IMR-90 (cell line): ENCODE results near the gene SPTSSA. TPM values are rescaled to one million over a fixed set of nuclear protein-coding genes. Genes with fewer than 3 reads are reported as not detected.

Experiments
- ATAC-seq: fragments of 200-7000 bp; cut with Tn5 transposase; 2 replicates; pipeline ENCODE4 v1.9.1; 2020; ENCODE audit warnings: low read depth, mild to moderate bottlenecking, moderate library complexity
- BruUV-seq: library from RNA; stranded (reverse); fragments of 400-500 nt; replicated peaks from 2 replicates; lab custom pipeline; 2021; lab: Mats Ljungman, UMichigan
- CTCF ChIA-PET: fragments of 300-600 bp; formaldehyde crosslinking; extraction: SDS; loops from one replicate; lab custom pipeline; 2021; ENCODE audit warnings: antibody characterized with exemption; lab: Yijun Ruan, JAX
- POLR2A ChIA-PET: fragments of 300-600 bp; sonication (Branson Sonifier 250); formaldehyde crosslinking; loops from one replicate; lab custom pipeline; 2022; ENCODE audit warnings: antibody characterized with exemption; ENCODE audit not compliant: unreplicated experiment; lab: Charles Lee
- DNase-seq: peaks from one replicate; pipeline ENCODE4 v3.0.0; 2013
- H2AFZ ChIP-seq: replicated peaks from 2 replicates; pipeline ENCODE3; 2013; ENCODE audit warnings: low read length, mild to moderate bottlenecking; ENCODE audit not compliant: poor library complexity
- H2AK5ac ChIP-seq: 2 replicates; pipeline ENCODE4 v1.6.1; 2013; ENCODE audit warnings: low read depth, low read length, inconsistent platforms
- H2AK9ac ChIP-seq: replicated peaks from 2 replicates; pipeline ENCODE3; 2013; ENCODE audit warnings: mild to moderate bottlenecking, low read depth, low read length, moderate library complexity; ENCODE audit not compliant: poor library complexity
- H2BK120ac ChIP-seq: 2 replicates; pipeline ENCODE4 v1.6.1; 2013; ENCODE audit warnings: low read depth, low read length, inconsistent platforms
- H2BK15ac ChIP-seq: 3 replicates; pipeline ENCODE4 v1.6.1; 2013; ENCODE audit warnings: low read depth, low read length, inconsistent platforms
- H2BK20ac ChIP-seq: 2 replicates; pipeline ENCODE4 v1.6.1; 2013; ENCODE audit warnings: low read depth, mild to moderate bottlenecking, inconsistent platforms, low read length, moderate library complexity
- H2BK5ac ChIP-seq: 2 replicates; pipeline ENCODE4 v1.6.1; 2013; ENCODE audit warnings: mild to moderate bottlenecking, low read depth, low read length, inconsistent platforms; ENCODE audit not compliant: poor library complexity, severe bottlenecking
- H3K14ac ChIP-seq: replicated peaks from 2 replicates; pipeline ENCODE4 v1.6.1; 2013; ENCODE audit warnings: low read depth, low read length, inconsistent platforms
- H3K18ac ChIP-seq: 2 replicates; pipeline ENCODE4 v1.6.1; 2013; ENCODE audit warnings: low read depth, low read length, control low read depth
- H3K23ac ChIP-seq: 2 replicates; pipeline ENCODE4 v1.6.1; 2013; ENCODE audit warnings: low read depth, low read length, inconsistent platforms
- H3K27ac ChIP-seq: 2 replicates; pipeline ENCODE4 v1.5.1; 2013; ENCODE audit warnings: mild to moderate bottlenecking, control low read depth, low read length; ENCODE audit not compliant: insufficient read depth
- H3K27me3 ChIP-seq: 2 replicates; pipeline ENCODE4 v1.6.1; 2013; ENCODE audit warnings: low read length; ENCODE audit not compliant: control insufficient read depth, insufficient read depth
- H3K36me3 ChIP-seq: 2 replicates; pipeline ENCODE4 v1.6.1; 2013; ENCODE audit warnings: low read length, mixed read lengths; ENCODE audit not compliant: control insufficient read depth, insufficient read depth
- H3K4ac ChIP-seq: 2 replicates; pipeline ENCODE4 v1.6.1; 2013; ENCODE audit warnings: low read depth, low read length, inconsistent platforms
- H3K4me1 ChIP-seq: 2 replicates; pipeline ENCODE4 v1.6.1; 2013; ENCODE audit warnings: low read length, mixed read lengths; ENCODE audit not compliant: control insufficient read depth, insufficient read depth
- H3K4me2 ChIP-seq: 2 replicates; pipeline ENCODE4 v1.6.1; 2013; ENCODE audit warnings: low read depth, mild to moderate bottlenecking, control low read depth, low read length, moderate library complexity
- H3K4me3 ChIP-seq: 2 replicates; pipeline ENCODE4 v1.5.1; 2013; ENCODE audit warnings: low read depth, mild to moderate bottlenecking, control low read depth, low read length, moderate library complexity; ENCODE audit not compliant: insufficient read depth
- H3K56ac ChIP-seq: 2 replicates; pipeline ENCODE4 v1.6.1; 2013; ENCODE audit warnings: low read length, inconsistent platforms; ENCODE audit not compliant: insufficient read depth; ENCODE audit errors: extremely low read depth
- H3K79me1 ChIP-seq, 2 experiments: 2 replicates each; pipeline ENCODE4 v1.6.1; 2013; ENCODE audit warnings: low read length in 2 of 2, inconsistent platforms in 1 of 2, low read depth in 1 of 2
- H3K9ac ChIP-seq: 2 replicates; pipeline ENCODE4 v1.6.1; 2013; ENCODE audit warnings: low read depth, low read length, control low read depth
- H3K9me1 ChIP-seq: 2 replicates; pipeline ENCODE4 v1.6.1; 2013; ENCODE audit warnings: low read length, inconsistent platforms; ENCODE audit not compliant: insufficient read depth
- H3K9me3 ChIP-seq: 2 replicates; pipeline ENCODE4 v1.6.1; 2013; ENCODE audit warnings: low read length; ENCODE audit not compliant: control insufficient read depth, insufficient read depth
- H4K20me1 ChIP-seq: 2 replicates; pipeline ENCODE4 v1.6.1; 2013; ENCODE audit warnings: low read length, inconsistent platforms; ENCODE audit not compliant: insufficient read depth
- H4K5ac ChIP-seq: 2 replicates; pipeline ENCODE4 v1.6.1; 2013; ENCODE audit warnings: mild to moderate bottlenecking, low read depth, low read length, control low read depth
- H4K8ac ChIP-seq, 2 experiments: 2 replicates each; pipeline ENCODE4 v1.6.1; 2013; ENCODE audit warnings: low read depth in 2 of 2, low read length in 2 of 2, control low read depth in 1 of 2, inconsistent platforms in 1 of 2
- H4K91ac ChIP-seq: 2 replicates; pipeline ENCODE4 v1.6.1; 2013; ENCODE audit warnings: low read depth, low read length, inconsistent platforms; ENCODE audit not compliant: insufficient read depth
- BHLHE40 ChIP-seq: fragments of 150-350 bp; IDR thresholded peaks from 2 replicates; pipeline ENCODE4 v1.6.1; 2016; ENCODE audit warnings: mild to moderate bottlenecking, low read depth, low read length
- CEBPB ChIP-seq: IDR thresholded peaks from 2 replicates; pipeline ENCODE4 v1.6.1; 2012; ENCODE audit warnings: low read depth, low read length, improper control_type of control experiment
- CHD1 ChIP-seq: IDR thresholded peaks from 2 replicates; pipeline ENCODE4 v1.6.1; 2012; ENCODE audit warnings: low read depth, low read length, improper control_type of control experiment
- CTCF ChIP-seq: conservative IDR thresholded peaks from 2 replicates; pipeline ENCODE4 v1.5.1; 2012; ENCODE audit warnings: mild to moderate bottlenecking, low read depth, low read length, improper control_type of control experiment
- ELK1 ChIP-seq: fragments of 150-350 bp; IDR thresholded peaks from 2 replicates; pipeline ENCODE4 v1.6.1; 2016; ENCODE audit warnings: low read depth, mild to moderate bottlenecking, low read length, moderate library complexity, borderline replicate concordance
- FOS ChIP-seq: fragments of 150-350 bp; IDR thresholded peaks from 2 replicates; pipeline ENCODE4 v1.6.1; 2016; ENCODE audit warnings: low read depth, low read length
- MAFK ChIP-seq: IDR thresholded peaks from 2 replicates; pipeline ENCODE4 v1.6.1; 2012; ENCODE audit warnings: low read depth, low read length, improper control_type of control experiment
- MAZ ChIP-seq: IDR thresholded peaks from 2 replicates; pipeline ENCODE4 v1.6.1; 2012; ENCODE audit warnings: low read depth, mild to moderate bottlenecking, low read length, improper control_type of control experiment, moderate library complexity, borderline replicate concordance
- MXI1 ChIP-seq: IDR thresholded peaks from 2 replicates; pipeline ENCODE4 v1.6.1; 2012; ENCODE audit warnings: low read depth, mild to moderate bottlenecking, low read length, moderate library complexity, borderline replicate concordance
- NFE2L2 ChIP-seq: fragments of 150-350 bp; IDR thresholded peaks from 2 replicates; pipeline ENCODE4 v1.6.1; 2016; ENCODE audit warnings: low read depth, mild to moderate bottlenecking, low read length
- RAD21 ChIP-seq: IDR thresholded peaks from 2 replicates; pipeline ENCODE4 v1.6.1; 2012; ENCODE audit warnings: low read length, improper control_type of control experiment
- RCOR1 ChIP-seq: IDR thresholded peaks from 2 replicates; pipeline ENCODE4 v1.6.1; 2012; ENCODE audit warnings: mild to moderate bottlenecking, low read length, improper control_type of control experiment; ENCODE audit not compliant: insufficient replicate concordance
- RFX5 ChIP-seq: IDR thresholded peaks from 2 replicates; pipeline ENCODE4 v1.8.0; 2012; ENCODE audit warnings: low read depth, mild to moderate bottlenecking, low read length, moderate library complexity
- USF2 ChIP-seq: fragments of 150-350 bp; IDR thresholded peaks from 2 replicates; pipeline ENCODE4 v1.6.1; 2017; ENCODE audit warnings: mild to moderate bottlenecking, antibody characterized with exemption, low read length, low read depth
- WGBS, 2 experiments: methylation state at CpG; one replicate each; pipeline versions ENCODE4 v1.1.5 to v1.1.7; 2013; ENCODE audit warnings: missing lambda C conversion rate in 2 of 2; ENCODE audit not compliant: insufficient read length in 1 of 2; ENCODE audit errors: extremely low coverage in 2 of 2; 5-methylcytosine and 5-hydroxymethylcytosine counted together
- dilution Hi-C: fragments of 300-500 bp; cut with HindIII; formaldehyde crosslinking; loops from one replicate; pipeline ENCODE4 v1.14.3; 2018; ENCODE audit warnings: low sequenced_read_pairs; ENCODE audit not compliant: unreplicated experiment
- in situ Hi-C: fragments of 300-500 bp; cut with MboI; formaldehyde crosslinking; loops from 3 replicates; pipeline ENCODE4 v1.14.3; 2019; ENCODE audit warnings: low sequenced_read_pairs, inconsistent platforms, mixed read lengths
- intact Hi-C: fragments of 100-400 bp; cut with micrococcal nuclease; formaldehyde crosslinking; loops from 2 replicates; pipeline ENCODE4 v1.10.0; 2022
- polyA plus RNA-seq, 3 experiments: library from polyadenylated mRNA; depleted of rRNA; stranded (reverse); fragments of >200 nt; gene quantifications; 2 replicates each; pipeline ENCODE4 v1.2.3, GENCODE V29; 2012; ENCODE audit warnings: low replicate concordance in 1 of 3
- total RNA-seq: library from RNA; depleted of rRNA; stranded (reverse); fragments of >200 nt; gene quantifications from 2 replicates; pipeline ENCODE4 v1.2.3, GENCODE V29; 2012

The SPTSSA gene
- total and polyA plus RNA-seq, 2 of the 4 experiments (the other 2 are of a cell fraction): 10.8 to 26.2 TPM

- intact Hi-C loops: no loop called here
- BruUV-seq: no TSS peak
- Histone ChIP-seq H3K9ac (no peak overlapping the region), H3K9me3 (peaks cover 6% of the 10 kb centered on the region; the same call in 1 of the 2 replicates), H4K5ac (no peak overlapping the region), H4K8ac (no peak overlapping the region), H2BK20ac (no peak overlapping the region), H3K36me3 (no peaks in the 10 kb centered on the region), H3K27me3 (0 out of 2 replicates have a peak, but pooled peaks cover 2% of the 10 kb centered on the region), H2BK5ac (no peak overlapping the region), H4K91ac (no peak overlapping the region), H3K18ac (no peak overlapping the region), H3K14ac (no peak overlapping the region), H4K20me1 (no peaks in the 10 kb centered on the region), H2AK9ac (no peak overlapping the region), H2AK5ac (no peak overlapping the region), H3K27ac (no peak overlapping the region), H3K56ac (no peak overlapping the region), H3K4me3 (no peak overlapping the region), H2AFZ (no peak overlapping the region), H2BK120ac (no peak overlapping the region), H3K23ac (no peak overlapping the region), H3K9me1 (no peaks in the 10 kb centered on the region), H3K4me1 (no peaks in the 10 kb centered on the region), H2BK15ac (no peak overlapping the region), H3K79me1 (no peaks in the 10 kb centered on the region), H3K4me2 (no peak overlapping the region), H3K4ac (no peak overlapping the region)
- ATAC-seq (no peak), DNase-seq (no peak)
- dilution Hi-C loops: no loop called here
- no peak for TF ChIP-seq BHLHE40
- TF ChIP-seq MXI1: no peak
- TF ChIP-seq RCOR1: no peak
- TF ChIP-seq NFE2L2: no peak
- TF ChIP-seq CEBPB: no peak
- TF ChIP-seq FOS: no peak
- TF ChIP-seq USF2: no peak
- TF ChIP-seq CTCF: no peak
- no peak for TF ChIP-seq CHD1
- TF ChIP-seq ELK1: no peak
- TF ChIP-seq MAZ: no peak
- TF ChIP-seq MAFK: no peak
- no peak for TF ChIP-seq RAD21
- TF ChIP-seq RFX5: no peak
- in situ Hi-C loops: no loop called here
- WGBS, 2 experiments: 70% methylated on average over 1 of the region's 2 CpGs; no CpG with 5 or more reads in 1 of the 2 experiments
- ChIA-PET POLR2A (no interaction called here), CTCF (no interaction called here)
These were observed 37.6 kb downstream of the SPTSSA start for GRCh38 chr14:34424488-34424887.
